HL-60/S4 treated with retinoic acid at 250 ng/mL for 4 days and 3 days (cell line): ENCODE measurements around the gene RALGAPA2.

Experiments
- in situ Hi-C: fragments of 300-500 bp; cut with MboI; formaldehyde crosslinking; loops from 2 replicates; pipeline ENCODE4 v1.7.0; 2022; ENCODE audit warnings: low sequenced_read_pairs

Gene RALGAPA2

GRCh38 chr20:20375862-20376261 is 336.6 kb downstream of the RALGAPA2 start:
- in situ Hi-C loops, result no loop called here

GRCh38 chr20:20373091-20373571 is 339.3 kb downstream of the RALGAPA2 start:
- in situ Hi-C loops, result no loop called here

- in situ Hi-C loops, result no loop called here
Measured at GRCh38 chr20:20371681-20372080, 340.8 kb downstream of the RALGAPA2 start.

GRCh38 chr20:20371083-20371482 is 341.4 kb downstream of the RALGAPA2 start:
- in situ Hi-C loops, result no loop called here

GRCh38 chr20:20370094-20370575 is 342.3 kb downstream of the RALGAPA2 start:
- in situ Hi-C loops, result no loop called here

- in situ Hi-C loops, result no loop called here
Measured at GRCh38 chr20:20369250-20370093, 343.0 kb downstream of the RALGAPA2 start.

- in situ Hi-C loops, result no loop called here
Measured at GRCh38 chr20:20368418-20369249, 343.8 kb downstream of the RALGAPA2 start.

- in situ Hi-C loops, result no loop called here
Measured at GRCh38 chr20:20367575-20368417, 344.6 kb downstream of the RALGAPA2 start, which contains the start of gene INSM1. Gene INSM1, plus strand, starts transcription at chr20:20368104. Its CDS starts 164 bp downstream, at chr20:20368268.

- in situ Hi-C loops, result no loop called here
Measured at GRCh38 chr20:20366876-20367574, 345.4 kb downstream of the RALGAPA2 start.

- in situ Hi-C loops, result no loop called here
Measured at GRCh38 chr20:20366551-20366875, 345.9 kb downstream of the RALGAPA2 start.

GRCh38 chr20:20365480-20366161 is 346.8 kb downstream of the RALGAPA2 start:
- in situ Hi-C loops, result no loop called here

- in situ Hi-C loops, result no loop called here
Measured at GRCh38 chr20:20364593-20365479, 347.6 kb downstream of the RALGAPA2 start.

- in situ Hi-C loops, result no loop called here
Measured at GRCh38 chr20:20363799-20364592, 348.4 kb downstream of the RALGAPA2 start.

- in situ Hi-C loops, result no loop called here
Measured at GRCh38 chr20:20363434-20363798, 349.0 kb downstream of the RALGAPA2 start.

- in situ Hi-C loops, result no loop called here
Measured at GRCh38 chr20:20362774-20363433, 349.5 kb downstream of the RALGAPA2 start.

GRCh38 chr20:20360464-20360863 is 352.0 kb downstream of the RALGAPA2 start:
- in situ Hi-C loops, result no loop called here

- in situ Hi-C loops, result no loop called here
Measured at GRCh38 chr20:20359628-20360027, 352.8 kb downstream of the RALGAPA2 start.
